WI38 (cell line): ENCODE data around the gene PAN3.

ENCODE experiments used
- H3K4me3 ChIP-seq: 2 replicates; pipeline ENCODE4 v1.5.1; 2011; ENCODE audit warnings: low read depth, mild to moderate bottlenecking, control low read depth, low read length
- CTCF ChIP-seq: IDR thresholded peaks from 2 replicates; pipeline ENCODE4 v1.5.1; 2012; ENCODE audit warnings: low read depth, mild to moderate bottlenecking, control low read depth, low read length

The PAN3 gene

GRCh38 chr13:28333204-28333881, 195.0 kb downstream of the PAN3 start:
- no peak for TF ChIP-seq CTCF
- H3K4me3 ChIP-seq: no peak overlapping the region

DNA sequence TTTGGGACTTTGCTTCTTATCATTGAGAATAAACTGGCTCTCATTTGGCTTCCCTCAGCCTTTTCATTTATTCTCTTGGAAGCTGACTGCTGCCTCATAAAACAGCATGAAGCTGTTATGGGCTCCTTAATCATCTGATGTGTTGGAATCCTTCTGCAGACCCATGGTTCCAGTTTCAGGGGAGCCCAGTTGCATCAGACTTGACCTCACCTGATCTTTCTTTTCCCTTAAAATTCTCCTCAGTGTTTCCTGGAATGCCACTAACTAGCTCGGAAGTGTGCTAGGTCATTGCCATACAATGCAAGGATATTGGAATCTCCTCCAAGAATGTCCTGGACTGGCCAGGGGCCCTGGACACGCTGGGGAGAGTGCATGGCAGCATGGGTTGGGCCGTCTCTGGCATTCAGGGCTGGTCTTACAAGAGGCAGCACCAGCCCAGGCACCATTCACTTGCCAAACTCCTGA, 197.9 kb downstream of the PAN3 start:
- no peak overlapping the region for H3K4me3 ChIP-seq
- TF ChIP-seq CTCF: no peak

- H3K4me3 ChIP-seq: no peak overlapping the region
- TF ChIP-seq CTCF: no peak
Observed at GRCh38 chr13:28337166-28338005, 199.0 kb downstream of the PAN3 start.

- no peak for TF ChIP-seq CTCF
- no peak overlapping the region; the same call in 1 of the 2 replicates for H3K4me3 ChIP-seq
Observed at GRCh38 chr13:28338006-28338574, 199.7 kb downstream of the PAN3 start.

GRCh38 chr13:28338742-28339141, 200.4 kb downstream of the PAN3 start:
- no peak for TF ChIP-seq CTCF
- H3K4me3 ChIP-seq: no peak overlapping the region

GRCh38 chr13:28339419-28339818, 201.1 kb downstream of the PAN3 start:
- TF ChIP-seq CTCF: no peak
- no peak overlapping the region for H3K4me3 ChIP-seq
